Smooth muscle cell (in vitro differentiated cells): ENCODE results near the gene TMCC1. TPM values are rescaled to one million over a fixed set of nuclear protein-coding genes. Genes with fewer than 3 reads are reported as not detected.
A peak's percentile ranks its signal among the peaks of the same experiment; 100 is the strongest.

Source experiments
- DNase-seq: peaks from one replicate; lab custom pipeline; 2025; ENCODE audit not compliant: unreplicated experiment; lab: John Stamatoyannopoulos, UW
- H2AFZ ChIP-seq: fragments of 200-600 bp; sonication (generic); 2 replicates; pipeline ENCODE4 v1.6.0; 2016; ENCODE audit warnings: antibody characterized with exemption, low read depth, mild to moderate bottlenecking
- H3F3A ChIP-seq: fragments of 200-600 bp; sonication (generic); 2 replicates; pipeline ENCODE4 v1.6.0; 2017; ENCODE audit warnings: antibody characterized with exemption, low read depth
- H3K27ac ChIP-seq: fragments of 200-600 bp; sonication (generic); 2 replicates; pipeline ENCODE4 v1.5.1; 2016; ENCODE audit warnings: low read depth, mild to moderate bottlenecking
- H3K27me3 ChIP-seq: fragments of 200-600 bp; sonication (generic); 2 replicates; pipeline ENCODE4 v1.6.1; 2016; ENCODE audit warnings: low read depth, mild to moderate bottlenecking
- H3K36me3 ChIP-seq: fragments of 200-600 bp; sonication (generic); 2 replicates; pipeline ENCODE4 v1.5.1; 2016; ENCODE audit warnings: low read depth
- H3K4me1 ChIP-seq: fragments of 200-600 bp; sonication (generic); 2 replicates; pipeline ENCODE4 v1.5.1; 2016; ENCODE audit warnings: low read depth
- H3K4me2 ChIP-seq: fragments of 200-600 bp; sonication (generic); 2 replicates; pipeline ENCODE4 v1.6.0; 2016; ENCODE audit warnings: mild to moderate bottlenecking
- H3K4me3 ChIP-seq: fragments of 200-600 bp; sonication (generic); 2 replicates; pipeline ENCODE4 v1.5.1; 2016; ENCODE audit warnings: mild to moderate bottlenecking
- H3K79me2 ChIP-seq: fragments of 200-600 bp; sonication (generic); 2 replicates; pipeline ENCODE4 v1.6.0; 2016; ENCODE audit warnings: low read depth, mild to moderate bottlenecking
- H3K9ac ChIP-seq: fragments of 200-600 bp; sonication (generic); 2 replicates; pipeline ENCODE4 v1.6.0; 2016; ENCODE audit warnings: low read depth
- H3K9me3 ChIP-seq: fragments of 200-600 bp; sonication (generic); replicated peaks from 2 replicates; pipeline ENCODE4 v1.5.1; 2016; ENCODE audit warnings: low read depth
- H4K20me1 ChIP-seq: fragments of 200-600 bp; sonication (generic); 2 replicates; pipeline ENCODE4 v1.6.0; 2016; ENCODE audit warnings: low read depth
- WGBS: methylation state at CpG from one replicate; pipeline ENCODE4 v1.1.7; 2016; ENCODE audit warnings: low lambda C conversion rate; 5-methylcytosine and 5-hydroxymethylcytosine counted together
- polyA plus RNA-seq: library from polyadenylated mRNA; unstranded; fragments of >200 nt; fragmentation: Nextera tagmentation; extraction: Ambion mirVana; gene quantifications from 2 replicates; pipeline ENCODE4 v1.2.1, GENCODE V29; 2016
- total RNA-seq: library from RNA; depleted of rRNA; stranded (reverse); fragments of >200 nt; gene quantifications from 2 replicates; pipeline ENCODE4 v1.2.3, GENCODE V29; 2014
- TF ChIP-seq, protein P1 (sequence below): fragments of 200-600 bp; sonication (generic); IDR thresholded peaks from 2 replicates; pipeline ENCODE4 v1.5.1; 2017; ENCODE audit warnings: borderline replicate concordance, mild to moderate bottlenecking, antibody characterized with exemption; ENCODE audit not compliant: insufficient read depth, poor library complexity, severe bottlenecking

TMCC1 gene
- total and polyA plus RNA-seq, 2 experiments from 2014 or later, result 5.3 to 17.8 TPM

DNA sequence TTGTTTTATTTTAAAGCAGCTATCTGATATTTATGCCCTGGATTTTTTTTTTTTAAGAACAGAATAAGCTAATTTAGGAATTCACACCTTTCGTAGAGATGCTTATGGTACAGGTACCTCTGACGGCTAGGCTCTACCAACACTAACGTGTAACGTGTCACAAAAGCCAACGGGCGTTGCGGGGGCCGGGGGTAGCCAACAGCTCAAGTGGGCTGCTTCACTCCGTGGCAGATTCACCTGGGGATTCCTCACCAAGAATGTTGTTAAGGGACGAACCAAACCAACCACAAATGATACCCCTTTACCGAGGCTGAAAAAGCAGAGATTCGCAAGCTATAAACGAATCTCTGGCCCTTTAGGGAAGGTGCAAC is 1.0 kb downstream of the TMCC1 start:
- peak overlapping the region; percentile 95 for H3K9ac ChIP-seq
- no peak for DNase-seq
- H3K4me3 ChIP-seq, result peak overlapping the region; percentile 99
- no peaks in the 10 kb centered on the region for H3K9me3 ChIP-seq
- 5% methylated on average over 13 of the region's 13 CpGs for WGBS
- H3K79me2 ChIP-seq, result peaks cover 49% of the 10 kb centered on the region
- H3K4me2 ChIP-seq, result peak overlapping the region; percentile 99
- H3K27me3 ChIP-seq, result no peaks in the 10 kb centered on the region
- H2AFZ ChIP-seq, result peak overlapping the region; percentile 98
- H3K27ac ChIP-seq, result peak overlapping the region; percentile 91
- H3F3A ChIP-seq, result peaks cover 12% of the 10 kb centered on the region
- H4K20me1 ChIP-seq, result peaks cover 48% of the 10 kb centered on the region
- H3K36me3 ChIP-seq, result no peaks in the 10 kb centered on the region
- TF ChIP-seq, protein P1, sequence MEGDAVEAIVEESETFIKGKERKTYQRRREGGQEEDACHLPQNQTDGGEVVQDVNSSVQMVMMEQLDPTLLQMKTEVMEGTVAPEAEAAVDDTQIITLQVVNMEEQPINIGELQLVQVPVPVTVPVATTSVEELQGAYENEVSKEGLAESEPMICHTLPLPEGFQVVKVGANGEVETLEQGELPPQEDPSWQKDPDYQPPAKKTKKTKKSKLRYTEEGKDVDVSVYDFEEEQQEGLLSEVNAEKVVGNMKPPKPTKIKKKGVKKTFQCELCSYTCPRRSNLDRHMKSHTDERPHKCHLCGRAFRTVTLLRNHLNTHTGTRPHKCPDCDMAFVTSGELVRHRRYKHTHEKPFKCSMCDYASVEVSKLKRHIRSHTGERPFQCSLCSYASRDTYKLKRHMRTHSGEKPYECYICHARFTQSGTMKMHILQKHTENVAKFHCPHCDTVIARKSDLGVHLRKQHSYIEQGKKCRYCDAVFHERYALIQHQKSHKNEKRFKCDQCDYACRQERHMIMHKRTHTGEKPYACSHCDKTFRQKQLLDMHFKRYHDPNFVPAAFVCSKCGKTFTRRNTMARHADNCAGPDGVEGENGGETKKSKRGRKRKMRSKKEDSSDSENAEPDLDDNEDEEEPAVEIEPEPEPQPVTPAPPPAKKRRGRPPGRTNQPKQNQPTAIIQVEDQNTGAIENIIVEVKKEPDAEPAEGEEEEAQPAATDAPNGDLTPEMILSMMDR, result no peak
- peaks cover 17% of the 10 kb centered on the region for H3K4me1 ChIP-seq

DNA sequence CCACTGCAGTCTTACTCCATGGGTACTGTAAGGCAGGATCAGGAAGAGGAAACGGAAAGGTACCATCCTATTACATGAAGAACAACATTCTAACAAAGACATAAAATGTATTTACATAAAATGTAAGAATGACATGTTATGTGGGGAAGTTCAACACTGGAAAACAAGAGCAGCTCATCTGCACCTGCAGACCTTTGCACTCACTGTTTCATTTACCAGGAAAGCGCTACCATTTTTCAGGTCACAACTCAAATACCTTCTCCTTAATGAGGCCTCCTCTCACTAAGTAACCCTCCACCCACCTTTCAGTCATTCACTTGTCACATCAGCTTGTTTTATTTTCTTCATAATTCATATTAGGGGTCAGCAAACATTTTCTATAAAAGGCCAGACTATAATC is 2.6 kb downstream of the TMCC1 start:
- H2AFZ ChIP-seq, result no peak overlapping the region
- 100% methylated on average over 2 of the region's 2 CpGs for WGBS

DNA sequence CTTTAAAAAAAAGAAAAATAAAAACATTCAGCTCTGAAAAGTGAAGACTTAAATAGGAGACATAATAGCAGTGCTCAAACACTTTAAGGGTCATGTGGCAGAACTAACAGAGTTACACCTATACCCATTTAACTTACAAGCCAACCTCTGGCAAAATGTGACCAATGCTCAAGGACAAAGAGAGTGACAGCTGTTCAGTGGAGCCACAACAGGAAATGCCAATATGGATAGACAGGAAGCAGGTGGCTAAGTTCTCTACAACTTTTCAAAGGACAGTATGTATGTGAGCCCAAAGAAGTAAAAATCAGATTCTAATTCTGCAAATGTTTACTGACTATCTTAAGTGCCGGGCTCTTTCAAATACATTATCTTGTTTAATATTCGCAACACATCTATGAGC is 3.4 kb downstream of the TMCC1 start:
- 95% methylated on average over 2 of the region's 2 CpGs for WGBS
- peaks cover 72% of the 10 kb centered on the region for H4K20me1 ChIP-seq
- peaks cover 68% of the 10 kb centered on the region for H3K79me2 ChIP-seq

More for the DNA sequence above, 2.6 kb downstream of the TMCC1 start:
- Histone ChIP-seq H3K27me3 (no peaks in the 10 kb centered on the region), H3K79me2 (peaks cover 62% of the 10 kb centered on the region), H3K4me3 (no peak overlapping the region), H3F3A (peaks cover 12% of the 10 kb centered on the region), H3K27ac (peak overlapping the region; percentile 4), H3K4me1 (peaks cover 17% of the 10 kb centered on the region), H3K36me3 (no peaks in the 10 kb centered on the region), H3K9me3 (no peaks in the 10 kb centered on the region), H3K9ac (no peak overlapping the region), H3K4me2 (peak overlapping the region; percentile 8), H4K20me1 (peaks cover 64% of the 10 kb centered on the region)
- TF ChIP-seq, protein P1, result no peak
- no peak for DNase-seq

DNA sequence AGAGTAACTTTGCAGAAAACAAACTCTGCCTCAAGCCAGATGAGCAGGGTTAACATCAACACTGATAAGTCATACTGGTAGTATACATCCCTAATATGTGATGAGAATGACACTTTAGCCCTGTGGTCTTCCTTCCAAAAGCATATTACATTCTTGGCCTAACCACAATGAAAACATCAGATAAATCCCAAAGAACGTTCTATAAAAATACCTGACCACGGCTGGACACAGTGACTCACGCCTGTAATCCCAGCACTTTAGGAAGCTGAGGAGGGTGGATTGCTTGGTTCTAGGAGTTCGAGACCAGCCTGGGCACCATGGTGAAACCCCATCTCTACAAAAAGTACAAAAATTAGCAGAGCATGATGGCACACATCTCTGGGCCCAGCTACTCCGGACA is 4.7 kb downstream of the TMCC1 start:
- Histone ChIP-seq H3K4me1 (peaks cover 17% of the 10 kb centered on the region), H4K20me1 (peaks cover 85% of the 10 kb centered on the region), H3K4me2 (peak overlapping the region; percentile 30), H3K4me3 (no peak overlapping the region), H2AFZ (no peak overlapping the region), H3K79me2 (peaks cover 82% of the 10 kb centered on the region), H3K36me3 (no peaks in the 10 kb centered on the region), H3K9me3 (no peaks in the 10 kb centered on the region), H3K9ac (no peak overlapping the region), H3K27me3 (no peaks in the 10 kb centered on the region), H3K27ac (peak overlapping the region; percentile 45), H3F3A (peaks cover 12% of the 10 kb centered on the region)
- 22% methylated on average over 5 of the region's 5 CpGs for WGBS
- TF ChIP-seq, protein P1, result no peak
- no peak for DNase-seq

More for the DNA sequence above, 3.4 kb downstream of the TMCC1 start:
- Histone ChIP-seq H3K4me3 (no peak overlapping the region), H3K27ac (peak overlapping the region; percentile 4), H3K9me3 (no peaks in the 10 kb centered on the region), H3K36me3 (no peaks in the 10 kb centered on the region), H3K27me3 (no peaks in the 10 kb centered on the region), H3K4me1 (peaks cover 17% of the 10 kb centered on the region), H2AFZ (no peak overlapping the region), H3K4me2 (peak overlapping the region; percentile 8), H3K9ac (no peak overlapping the region), H3F3A (peaks cover 12% of the 10 kb centered on the region)
- TF ChIP-seq, protein P1, result no peak
- no peak for DNase-seq
